ENCODE data around the gene PNPLA1.

Gene PNPLA1

GRCh38 chr6:36239774-36240173 lies 30.1 kb upstream of the PNPLA1 start:
- H3K4me3 ChIP-seq (ENCODE audit: low read length): no peak overlapping the region
- DNase-seq (ENCODE audit: low read depth): no peak
- TF ChIP-seq CTCF (conservative IDR thresholded peaks at IDR 0.05; ENCODE audit: low read depth, low read length): no peak

DNA sequence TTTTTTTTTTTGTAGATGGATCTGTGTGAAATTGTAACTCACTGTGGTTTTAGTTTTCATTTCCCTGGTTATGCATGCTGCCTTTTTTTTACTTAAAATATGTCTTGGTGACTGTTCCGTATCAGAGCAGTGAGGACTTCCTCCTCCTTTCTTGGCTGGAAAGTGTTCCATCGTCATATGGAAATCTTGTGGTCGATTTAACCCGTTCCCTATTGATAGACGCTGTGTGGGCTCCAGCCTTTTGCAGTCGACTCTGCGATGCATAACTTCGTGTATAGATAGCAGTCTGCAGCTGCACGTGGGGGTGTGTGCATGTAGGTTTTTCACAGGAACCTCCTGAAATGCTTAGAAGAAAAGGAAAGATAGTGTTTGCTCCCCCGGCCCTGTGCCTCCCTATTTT lies 28.1 kb upstream of the PNPLA1 start:
- no peak for TF ChIP-seq CTCF (conservative IDR thresholded peaks at IDR 0.05; ENCODE audit: low read depth, low read length)
- DNase-seq (ENCODE audit: low read depth): no peak
- no peak overlapping the region for H3K4me3 ChIP-seq (ENCODE audit: low read length)

DNA sequence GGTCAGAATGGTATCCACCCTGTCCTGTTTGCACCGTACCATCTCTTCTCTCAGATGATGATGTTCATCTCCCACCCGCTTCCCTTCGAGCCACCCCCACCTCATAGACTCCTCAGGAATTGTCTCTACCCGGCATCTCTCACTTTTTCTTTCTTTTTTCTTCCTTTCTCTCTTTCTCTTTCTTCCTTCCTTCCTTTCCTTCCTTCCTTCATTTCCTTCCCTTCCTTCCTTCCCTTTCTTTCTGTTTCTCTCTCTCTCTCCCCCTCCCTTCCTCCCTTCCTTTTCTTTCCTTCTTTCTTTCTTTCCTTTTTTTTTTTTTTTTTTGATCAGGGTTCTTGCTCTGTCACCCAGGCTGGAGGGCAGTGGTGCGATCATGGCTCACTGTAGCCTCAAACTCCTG lies 27.7 kb upstream of the PNPLA1 start:
- no peak for TF ChIP-seq CTCF (conservative IDR thresholded peaks at IDR 0.05; ENCODE audit: low read depth, low read length)
- H3K4me3 ChIP-seq (ENCODE audit: low read length): no peak overlapping the region
- DNase-seq (ENCODE audit: low read depth): no peak

DNA sequence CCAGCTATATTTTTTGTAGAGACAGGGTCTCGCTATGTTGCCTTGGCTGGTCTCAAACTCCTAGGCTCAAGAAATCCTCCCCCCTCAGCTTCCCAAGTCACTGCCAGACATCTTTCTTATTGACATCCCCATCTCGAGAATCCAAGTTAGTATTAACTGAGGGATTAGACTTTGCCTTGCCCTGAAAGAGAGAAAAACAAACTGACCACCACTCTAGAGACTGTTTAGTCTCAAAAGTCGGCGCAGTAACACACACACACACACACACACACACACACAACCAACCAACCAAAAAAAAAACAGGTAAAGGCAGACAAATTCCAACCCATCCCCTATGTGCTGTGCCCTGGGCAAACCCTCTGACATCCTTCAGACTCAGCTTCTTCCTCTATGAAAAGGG lies 27.2 kb upstream of the PNPLA1 start:
- no peak for DNase-seq (ENCODE audit: low read depth)
- no peak for TF ChIP-seq CTCF (conservative IDR thresholded peaks at IDR 0.05; ENCODE audit: low read depth, low read length)
- no peak overlapping the region for H3K4me3 ChIP-seq (ENCODE audit: low read length)

GRCh38 chr6:36243562-36244212 lies 26.2 kb upstream of the PNPLA1 start:
- DNase-seq (ENCODE audit: low read depth): no peak
- TF ChIP-seq CTCF (conservative IDR thresholded peaks at IDR 0.05; ENCODE audit: low read depth, low read length): no peak
- H3K4me3 ChIP-seq (ENCODE audit: low read length): no peak overlapping the region

DNA sequence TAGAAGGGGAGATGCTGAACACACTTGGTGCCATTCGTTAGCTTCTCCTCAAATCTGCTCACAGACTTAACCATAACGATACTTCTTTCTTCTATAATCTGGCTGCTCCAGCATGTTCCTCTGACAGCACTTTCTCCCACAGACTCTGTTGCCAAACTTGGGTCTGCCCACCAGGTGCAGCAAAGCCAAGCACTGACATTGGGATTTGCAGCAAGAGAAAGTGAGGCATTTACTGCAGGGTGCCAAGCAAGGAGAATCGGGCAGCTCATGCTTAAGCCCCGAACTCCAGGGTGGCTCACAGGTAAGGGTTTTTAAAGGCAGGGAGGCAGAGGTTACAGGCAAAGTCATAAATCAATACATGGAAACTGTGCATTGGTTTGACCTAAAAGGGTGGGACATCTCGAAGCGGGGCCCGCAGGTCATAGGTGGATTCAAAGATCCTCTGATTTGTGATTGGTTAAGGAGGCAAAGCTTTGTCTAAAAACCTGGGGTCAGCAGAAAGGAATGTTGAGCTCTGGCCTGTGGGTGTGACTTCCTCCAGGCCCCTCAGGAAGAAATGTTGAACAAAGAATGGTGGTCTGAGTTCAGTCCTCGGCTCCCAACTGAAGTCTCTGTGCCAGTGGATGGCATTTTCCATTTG lies 25.1 kb upstream of the PNPLA1 start:
- TF ChIP-seq CTCF (conservative IDR thresholded peaks at IDR 0.05; ENCODE audit: low read depth, low read length): no peak
- H3K4me3 ChIP-seq (ENCODE audit: low read length): no peak overlapping the region
- no peak for DNase-seq (ENCODE audit: low read depth)

DNA sequence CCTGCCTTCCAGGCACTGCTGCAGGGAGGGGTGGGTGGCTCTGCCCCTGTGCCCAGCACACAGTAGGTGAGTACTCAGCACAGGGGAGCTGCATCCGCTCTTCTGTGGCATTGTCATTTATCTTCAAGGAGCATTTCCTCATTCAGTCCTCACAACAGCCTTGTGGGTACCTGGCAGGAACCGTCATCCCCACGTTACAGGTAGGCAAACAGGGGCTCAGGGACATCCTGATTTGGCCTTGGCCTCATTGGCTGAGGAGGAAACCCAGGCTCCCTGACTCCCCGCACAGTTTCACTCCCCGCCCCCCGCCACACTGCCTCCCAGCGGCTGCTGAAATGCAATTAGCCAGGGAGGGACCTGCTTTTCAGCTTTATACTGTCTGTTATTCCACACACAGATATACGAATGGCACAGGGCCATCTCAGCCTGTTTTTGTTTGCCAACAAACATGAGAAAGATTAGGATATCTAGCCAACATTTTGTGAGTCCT lies 24.2 kb upstream of the PNPLA1 start:
- DNase-seq (ENCODE audit: low read depth): no peak
- TF ChIP-seq CTCF (conservative IDR thresholded peaks at IDR 0.05; ENCODE audit: low read depth, low read length): no peak

More for the DNA sequence above, 24.2 kb upstream of the PNPLA1 start:
- H3K4me3 ChIP-seq (ENCODE audit: low read length): no peak overlapping the region
